Myocyte (in vitro differentiated cells): ENCODE measurements around the gene CCT5. TPM values are rescaled to one million over a fixed set of nuclear protein-coding genes. Genes with fewer than 3 reads are reported as not detected.

Experiments
- DNase-seq: peaks from one replicate; pipeline ENCODE4 v3.0.0-alpha.2; 2012; ENCODE audit warnings: low read depth
- polyA plus RNA-seq: library from polyadenylated mRNA; unstranded; fragments of >200 nt; gene quantifications from one replicate; pipeline ENCODE4 v1.2.1, GENCODE V29; 2012; ENCODE audit warnings: missing spikeins
- total RNA-seq: library from RNA; depleted of rRNA; stranded (reverse); fragments of >200 nt; gene quantifications from 2 replicates; pipeline ENCODE4 v1.2.3, GENCODE V29; 2014

Gene CCT5
- total RNA-seq = 340 and 378 TPM in 2 replicates
- 222 TPM for polyA plus RNA-seq

- peak; percentile 99 for DNase-seq
These were observed at the start of gene CCT5 for GRCh38 chr5:10249948-10250805. TSS of gene CCT5 (plus strand) at chr5:10250280. CDS start at chr5:10250341, 61 bp downstream.

- DNase-seq = peak; percentile 12
These were observed 48.7 kb upstream of the CCT5 start for GRCh38 chr5:10201223-10201868.

GRCh38 chr5:10202089-10202910 lies 47.8 kb upstream of the CCT5 start:
- DNase-seq = no peak

GRCh38 chr5:10209004-10209403 lies 41.1 kb upstream of the CCT5 start:
- DNase-seq = no peak

GRCh38 chr5:10213316-10213715 lies 36.8 kb upstream of the CCT5 start:
- DNase-seq = no peak

GRCh38 chr5:10214041-10214440 lies 36.0 kb upstream of the CCT5 start:
- no peak for DNase-seq

GRCh38 chr5:10215366-10215765 lies 34.7 kb upstream of the CCT5 start:
- no peak for DNase-seq

GRCh38 chr5:10216107-10216506 lies 34.0 kb upstream of the CCT5 start:
- DNase-seq = no peak

- DNase-seq = no peak
These were observed 31.4 kb upstream of the CCT5 start for GRCh38 chr5:10218658-10219057.

GRCh38 chr5:10219068-10219467 lies 31.0 kb upstream of the CCT5 start:
- DNase-seq = no peak

GRCh38 chr5:10220248-10220647 lies 29.8 kb upstream of the CCT5 start:
- no peak for DNase-seq

GRCh38 chr5:10222326-10222725 lies 27.8 kb upstream of the CCT5 start:
- no peak for DNase-seq

GRCh38 chr5:10227379-10227778 lies 22.7 kb upstream of the CCT5 start:
- peak; percentile 40 for DNase-seq

- no peak for DNase-seq
These were observed 21.8 kb upstream of the CCT5 start for GRCh38 chr5:10228288-10228687.

- peak; percentile 94 for DNase-seq
These were observed 20.6 kb upstream of the CCT5 start for GRCh38 chr5:10229306-10230048.

- peak; percentile 9 for DNase-seq
These were observed 17.7 kb upstream of the CCT5 start for GRCh38 chr5:10232386-10232785.

GRCh38 chr5:10233011-10233410 lies 17.1 kb upstream of the CCT5 start:
- DNase-seq = no peak

GRCh38 chr5:10233505-10233904 lies 16.6 kb upstream of the CCT5 start:
- DNase-seq = peak; percentile 77

GRCh38 chr5:10235350-10235749 lies 14.7 kb upstream of the CCT5 start:
- DNase-seq = peak; percentile 86

- DNase-seq = no peak
These were observed 6.3 kb upstream of the CCT5 start for GRCh38 chr5:10243660-10244240.
